Measurements from ENCODE around the gene MRGPRD.

- no peak for TF ChIP-seq CTCF (conservative IDR thresholded peaks at IDR 0.05 in 1 of 2, IDR thresholded peaks at IDR 0.05 in 1 of 2; ENCODE audit: low read depth in 1 of 2, low read length in 2 of 2)
- no peak for TF ChIP-seq EZH2 (IDR thresholded peaks at IDR 0.05; ENCODE audit: low read length, missing control alignments)
Observed at GRCh38 chr11:69009441-69010211, 28.8 kb upstream of the MRGPRD start.

All from fibroblast of lung (primary cell).